ENCODE data around the gene RSPO3.

Gene RSPO3

GRCh38 chr6:127160484-127160883, 42.0 kb downstream of the RSPO3 start:
- DNase-seq (ENCODE audit: low read depth): no peak

- no peak for DNase-seq (ENCODE audit: low read depth)
Observed at GRCh38 chr6:127162836-127163235, 44.4 kb downstream of the RSPO3 start.

- DNase-seq (ENCODE audit: low read depth): no peak
Observed at GRCh38 chr6:127164036-127164435, 45.6 kb downstream of the RSPO3 start.

GRCh38 chr6:127164565-127164964, 46.1 kb downstream of the RSPO3 start:
- DNase-seq (ENCODE audit: low read depth): no peak

DNA sequence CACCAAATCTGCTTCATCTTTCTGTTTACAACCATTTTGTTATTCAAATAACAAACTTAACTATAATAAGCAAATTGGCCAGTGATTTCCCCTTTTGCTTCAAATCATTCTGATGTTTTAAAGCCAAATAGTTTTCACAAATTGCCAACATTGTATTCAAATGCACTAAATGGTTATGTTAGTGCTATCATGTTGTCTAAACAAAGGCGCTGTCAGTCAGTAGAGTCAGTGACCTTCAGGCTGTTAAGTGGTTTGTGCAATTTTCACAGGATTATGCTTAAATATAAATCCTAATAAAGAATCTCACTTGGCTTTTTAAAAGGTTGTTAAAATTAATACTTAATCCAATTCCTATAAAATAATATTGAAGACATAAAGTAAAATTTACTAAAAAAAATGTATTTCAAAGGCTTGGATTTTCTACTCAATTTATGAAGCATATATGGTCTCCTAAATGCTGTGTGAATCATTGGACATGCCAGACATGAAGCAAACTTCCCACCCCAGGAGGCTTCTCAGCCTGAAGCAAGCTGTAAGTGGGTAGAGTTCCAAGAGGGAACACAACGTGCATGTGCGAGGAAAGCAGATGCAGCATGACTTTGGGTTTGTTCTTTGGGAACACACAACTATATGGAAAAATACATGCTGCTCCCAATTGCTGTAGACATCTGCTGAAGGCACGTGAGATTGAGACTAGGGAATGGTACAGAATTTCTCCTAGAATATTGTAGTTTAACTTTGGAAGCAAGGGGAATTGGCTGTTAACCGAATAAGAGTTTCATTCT, 54.9 kb downstream of the RSPO3 start:
- DNase-seq (ENCODE audit: low read depth): no peak

DNA sequence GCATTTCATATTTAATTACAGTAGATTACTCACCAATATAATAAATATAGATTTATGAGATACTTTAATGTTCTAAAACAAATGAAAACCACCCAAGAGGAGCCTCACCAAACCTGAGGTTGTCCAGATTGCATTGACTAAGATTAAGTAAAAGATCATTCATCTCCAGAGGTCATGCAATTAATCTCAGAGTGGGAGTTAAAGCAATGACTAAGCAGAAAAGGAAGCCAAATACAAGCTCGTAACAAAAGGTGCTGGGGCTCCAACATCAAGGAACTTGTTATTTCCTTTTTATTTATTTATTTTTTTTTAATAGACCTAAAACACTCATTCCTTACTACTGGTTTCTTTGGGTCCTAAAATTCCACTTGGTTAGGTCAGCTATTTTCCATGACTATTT, 57.7 kb downstream of the RSPO3 start:
- DNase-seq (ENCODE audit: low read depth): peak; percentile 52

- DNase-seq (ENCODE audit: low read depth): peak; percentile 77
Observed at GRCh38 chr6:127177030-127177922, 58.8 kb downstream of the RSPO3 start.

DNA sequence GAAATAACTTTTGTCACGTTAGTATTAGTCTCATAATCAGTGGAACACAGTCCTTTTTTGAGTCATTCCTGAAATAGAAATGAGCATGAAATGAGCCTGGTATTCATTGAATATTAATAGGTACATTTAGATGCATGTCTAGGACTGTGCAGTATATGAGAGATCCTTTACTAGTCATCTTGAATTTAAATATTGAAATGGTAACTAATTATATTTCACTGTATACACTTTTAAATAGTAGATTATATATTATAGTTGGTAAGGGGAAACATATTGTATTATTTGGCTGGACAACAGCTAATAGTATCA, 59.4 kb downstream of the RSPO3 start:
- no peak for DNase-seq (ENCODE audit: low read depth)

GRCh38 chr6:127178746-127179145, 60.3 kb downstream of the RSPO3 start:
- DNase-seq (ENCODE audit: low read depth): no peak

DNA sequence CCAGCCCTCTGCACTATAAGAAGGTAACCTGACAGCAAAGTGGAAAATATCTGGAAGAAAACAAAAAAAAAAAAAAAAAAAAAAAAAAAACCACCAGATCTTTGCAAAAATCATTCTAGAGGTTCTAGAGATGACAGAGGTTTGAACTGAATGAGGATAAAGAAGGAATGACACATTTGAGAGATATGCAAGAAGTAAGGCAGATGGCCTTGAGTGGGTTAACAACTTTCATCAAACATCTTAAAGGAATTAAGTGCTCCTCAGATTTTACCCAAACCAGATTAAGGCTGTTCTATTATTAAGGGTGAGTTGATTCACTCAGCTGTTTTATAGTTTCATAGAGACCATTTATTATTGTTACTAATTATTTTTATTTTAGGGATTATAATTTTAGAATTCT, 62.0 kb downstream of the RSPO3 start:
- no peak for DNase-seq (ENCODE audit: low read depth)

GRCh38 chr6:127182501-127182900, 64.0 kb downstream of the RSPO3 start:
- peak; percentile 51 for DNase-seq (ENCODE audit: low read depth)

DNA sequence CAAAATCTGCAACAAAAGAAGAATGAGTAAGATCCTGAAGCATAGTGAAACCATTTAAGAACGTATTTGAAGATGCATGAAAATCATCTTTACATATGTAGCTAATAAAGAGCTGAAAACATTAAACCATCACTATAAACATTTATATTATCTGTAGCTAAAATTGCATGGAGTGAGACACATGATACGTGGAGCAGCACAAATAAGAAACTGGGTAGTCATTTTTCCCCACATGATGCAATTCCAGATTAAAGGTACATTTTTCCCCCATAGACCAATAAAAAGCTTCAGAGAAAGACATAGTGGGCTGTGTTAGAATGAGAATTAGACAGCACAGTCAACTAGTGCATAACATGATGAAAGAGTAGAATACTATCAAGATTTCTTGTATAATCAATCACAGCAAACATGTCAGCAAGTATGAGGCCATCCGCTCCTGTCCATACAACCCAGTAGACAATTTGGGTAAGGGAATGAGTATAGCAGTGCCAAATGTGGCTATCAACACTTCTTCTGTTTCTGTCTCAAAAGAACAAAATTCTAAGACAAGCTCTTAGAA, 67.0 kb downstream of the RSPO3 start:
- no peak for DNase-seq (ENCODE audit: low read depth)

DNA sequence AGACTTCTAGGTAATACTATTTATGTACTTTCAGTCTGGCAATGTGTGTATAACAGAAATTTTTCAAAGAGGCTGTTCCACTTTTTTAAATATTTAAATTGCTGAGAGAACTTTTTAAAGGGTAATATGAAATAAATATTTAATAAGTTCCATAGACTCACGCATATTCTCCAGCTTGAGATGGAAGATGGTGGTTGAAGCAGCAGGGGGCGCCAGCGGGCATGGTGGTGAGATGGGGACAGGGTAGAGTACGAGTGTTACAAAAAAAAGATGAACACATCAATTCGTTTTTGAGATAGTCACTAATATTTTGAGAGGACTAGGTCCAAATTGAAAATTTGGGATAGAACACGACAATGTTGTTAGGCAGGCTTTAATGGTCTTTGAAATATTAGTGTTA, 68.4 kb downstream of the RSPO3 start:
- DNase-seq (ENCODE audit: low read depth): no peak

GRCh38 chr6:127188744-127189143, 70.3 kb downstream of the RSPO3 start:
- DNase-seq (ENCODE audit: low read depth): no peak

- no peak for DNase-seq (ENCODE audit: low read depth)
Observed at GRCh38 chr6:127190552-127190951, 72.1 kb downstream of the RSPO3 start.

GRCh38 chr6:127191716-127192115, 73.2 kb downstream of the RSPO3 start:
- no peak for DNase-seq (ENCODE audit: low read depth)

DNA sequence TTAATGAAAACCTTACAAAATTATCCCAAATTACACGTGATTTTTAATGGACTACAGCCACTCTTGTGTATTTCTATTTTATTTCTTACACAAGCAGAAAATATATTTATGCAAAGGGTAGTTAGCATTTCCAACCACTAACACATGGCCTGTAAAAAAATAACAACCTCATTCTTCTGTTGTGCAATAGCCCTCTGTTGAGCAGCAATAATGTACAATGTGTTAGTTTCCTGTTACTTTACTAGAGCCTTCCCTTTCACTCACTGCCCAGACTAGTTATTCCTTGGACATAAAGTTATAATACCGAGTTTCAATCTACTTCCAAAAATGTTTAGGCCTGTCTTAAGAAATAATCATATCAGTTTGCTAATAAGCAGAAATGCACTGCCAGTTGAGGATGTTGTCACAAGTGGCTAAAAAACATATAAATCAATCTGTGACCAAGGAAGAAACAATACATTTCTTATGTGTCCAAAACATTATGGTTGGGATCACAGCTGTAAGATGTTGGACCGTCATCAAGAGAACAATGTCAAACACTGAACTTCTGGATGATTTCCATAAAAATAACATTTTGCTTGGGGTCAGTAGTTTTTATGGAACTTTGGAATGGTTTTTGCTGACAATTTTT, 74.6 kb downstream of the RSPO3 start:
- DNase-seq (ENCODE audit: low read depth): peak; percentile 59

GRCh38 chr6:127195833-127196232, 77.4 kb downstream of the RSPO3 start:
- no peak for DNase-seq (ENCODE audit: low read depth)

DNA sequence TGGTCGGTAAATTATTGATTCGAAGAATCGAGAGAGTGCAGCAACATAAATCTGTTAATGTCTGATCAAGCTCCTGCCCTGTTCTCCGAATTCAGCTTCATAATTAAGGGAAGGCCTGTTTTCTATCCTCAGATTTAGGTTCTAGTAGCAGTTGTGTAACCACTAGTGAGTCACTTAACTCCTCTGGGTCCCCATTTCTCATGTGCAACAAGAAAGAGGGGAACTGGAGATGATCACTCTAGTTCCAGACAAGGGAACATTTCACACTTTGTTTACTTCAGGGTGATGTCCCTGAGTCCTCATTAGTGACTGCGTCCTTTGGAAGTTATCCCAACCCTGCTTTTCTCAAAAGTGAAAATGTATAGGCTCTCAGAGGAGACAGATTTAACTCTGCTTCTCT, 80.1 kb downstream of the RSPO3 start:
- no peak for DNase-seq (ENCODE audit: low read depth)

DNA sequence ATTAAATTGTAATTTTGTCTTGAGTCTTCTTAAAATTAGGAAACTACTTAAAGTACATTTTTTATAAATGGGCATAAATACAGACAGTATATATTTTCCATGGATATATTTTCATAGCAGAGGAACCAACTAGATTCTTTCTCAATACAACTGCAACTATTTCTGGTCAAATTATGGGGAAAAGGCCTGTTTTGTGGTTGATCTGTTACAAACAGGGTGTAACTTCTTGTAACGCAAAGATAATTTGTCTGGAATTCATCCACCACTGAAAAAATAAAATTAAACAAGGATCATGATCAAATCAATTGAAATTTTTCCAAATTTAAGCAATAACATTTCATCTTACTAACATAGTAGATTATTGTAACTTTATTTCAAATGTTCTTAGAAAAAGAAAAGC, 81.0 kb downstream of the RSPO3 start:
- DNase-seq (ENCODE audit: low read depth): no peak

- DNase-seq (ENCODE audit: low read depth): no peak
Observed at GRCh38 chr6:127200114-127200513, 81.6 kb downstream of the RSPO3 start.

- no peak for DNase-seq (ENCODE audit: low read depth)
Observed at GRCh38 chr6:127201321-127201720, 82.8 kb downstream of the RSPO3 start.

GRCh38 chr6:127202676-127203075, 84.2 kb downstream of the RSPO3 start:
- peak; percentile 50 for DNase-seq (ENCODE audit: low read depth)
